Breast epithelium (tissue), 3 donors: Measurements from ENCODE around the gene TTC28.

Experiments
- CTCF ChIP-seq, 3 donors: fragments of 450-650 bp; IDR thresholded peaks; one replicate each; pipeline ENCODE4 v1.5.1; 2016 to 2017; ENCODE audit warnings: antibody characterized with exemption in 3 of 3, mild to moderate bottlenecking in 3 of 3, moderate library complexity in 3 of 3
- POLR2A ChIP-seq: fragments of 450-650 bp; IDR thresholded peaks from one replicate; pipeline ENCODE4 v1.6.1; 2016; ENCODE audit warnings: antibody characterized with exemption, mild to moderate bottlenecking, moderate library complexity

- TF ChIP-seq CTCF (IDR thresholded peaks at IDR 0.05) = peak in 1 of 3 donors; percentile 41
- no peak for TF ChIP-seq POLR2A
Measured at GRCh38 chr22:27990879-27991278, 688.8 kb downstream of the TTC28 start.
